IgD-negative memory B cell (primary cell): Measurements from ENCODE around the gene TTC31. TPM values are rescaled to one million over a fixed set of nuclear protein-coding genes. Genes with fewer than 3 reads are reported as not detected.

Experiments
- H3K27ac Mint-ChIP-seq, 3 donors: one replicate each; pipeline ENCODE4 v1.8.0; 2020 to 2022; ENCODE audit warnings: mild to moderate bottlenecking in 3 of 3, mixed read lengths in 3 of 3, moderate library complexity in 1 of 3
- H3K27me3 Mint-ChIP-seq: one replicate; pipeline ENCODE4 v1.8.0; 2021; ENCODE audit warnings: mixed read lengths
- H3K36me3 Mint-ChIP-seq: one replicate; pipeline ENCODE4 v1.8.0; 2020; ENCODE audit warnings: mild to moderate bottlenecking, mixed read lengths
- H3K4me1 Mint-ChIP-seq, 3 donors: one replicate each; pipeline ENCODE4 v1.8.0; 2020 to 2022; ENCODE audit warnings: mixed read lengths in 3 of 3, mild to moderate bottlenecking in 1 of 3
- H3K4me3 Mint-ChIP-seq, 4 donors: one replicate each; pipeline ENCODE4 v1.8.0; 2020 to 2022; ENCODE audit warnings: mild to moderate bottlenecking in 4 of 4, mixed read lengths in 4 of 4, moderate library complexity in 3 of 4
- H3K9me3 Mint-ChIP-seq, 3 donors: one replicate each; pipeline ENCODE4 v1.8.0; 2020 to 2021; ENCODE audit warnings: mixed read lengths in 3 of 3, mild to moderate bottlenecking in 1 of 3
- polyA plus RNA-seq: library from polyadenylated mRNA; unstranded; fragments of 300-500 nt; fragmentation: Illumina TruSeq; gene quantifications from one replicate; pipeline ENCODE4 v1.2.3, GENCODE V29; 2021

The TTC31 gene
- polyA plus RNA-seq, 1 donor from 2014 or later = 26.4 TPM

GRCh38 chr2:74502147-74502719, 19.4 kb downstream of the TTC31 start:
- Mint-ChIP-seq H3K4me3 (peak overlapping the region; percentile 72 to 88 (median 84)), H3K36me3 (peaks cover 13% of the 10 kb centered on the region), H3K4me1 (peaks cover 30 to 31% (median 30%) of the 10 kb centered on the region in 3 donors), H3K9me3 (peaks cover 0 to under 1% (median 0%) of the 10 kb centered on the region in 3 donors), H3K27me3 (peaks cover 52% of the 10 kb centered on the region), H3K27ac (peak overlapping the region in 2 of 3 donors; percentile 90 to 95)

DNA sequence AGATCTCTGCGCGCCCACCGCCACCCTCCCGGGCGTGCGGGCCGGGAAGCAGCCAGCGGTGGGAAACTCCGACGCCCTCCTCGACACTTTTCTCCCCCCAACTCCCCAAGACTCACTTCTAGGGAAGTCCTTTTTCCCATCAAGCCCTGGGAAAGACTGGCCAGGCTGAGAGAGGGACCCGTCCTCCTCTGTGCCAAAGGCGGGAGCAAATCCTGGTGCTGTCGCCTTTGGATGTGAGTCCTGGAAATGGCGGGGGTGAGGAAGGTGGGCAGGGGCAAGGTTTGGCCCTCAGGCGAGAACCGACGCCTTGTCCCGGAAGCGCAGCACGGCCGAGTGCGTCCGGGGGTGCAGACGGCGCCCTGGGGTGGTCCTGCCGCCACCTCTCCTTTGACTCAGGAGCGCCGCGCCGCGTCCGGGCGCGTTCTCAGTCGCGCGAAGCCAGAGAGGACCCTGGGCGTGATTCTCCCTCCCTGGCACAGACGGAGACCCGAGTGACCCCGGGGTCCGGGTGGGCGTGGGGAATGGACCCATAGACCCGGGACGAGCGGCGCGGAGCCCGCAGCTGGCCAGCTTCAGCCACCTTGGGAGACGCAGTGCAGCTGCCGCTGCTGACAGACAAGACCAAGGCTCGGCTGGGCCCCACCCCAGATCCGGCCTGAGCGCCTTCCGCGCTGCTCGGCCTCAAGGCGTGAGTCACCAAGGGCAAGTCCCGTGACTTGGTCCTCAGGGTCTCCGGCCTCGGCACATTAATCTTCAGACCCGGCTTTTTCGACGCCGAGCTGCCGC, 20.0 kb downstream of the TTC31 start:
- Mint-ChIP-seq H3K9me3 (peaks cover 0 to 3% (median 0%) of the 10 kb centered on the region in 3 donors), H3K4me1 (peaks cover 29 to 35% (median 32%) of the 10 kb centered on the region in 3 donors), H3K4me3 (peak overlapping the region; percentile 72 to 88 (median 84)), H3K27ac (peak overlapping the region; percentile 39 to 95 (median 90)), H3K27me3 (peaks cover 52% of the 10 kb centered on the region), H3K36me3 (peaks cover 14% of the 10 kb centered on the region)

GRCh38 chr2:74503506-74504475, 20.9 kb downstream of the TTC31 start:
- Mint-ChIP-seq H3K27me3 (peaks cover 44% of the 10 kb centered on the region), H3K4me1 (peaks cover 31 to 35% (median 32%) of the 10 kb centered on the region in 3 donors), H3K27ac (peak overlapping the region in 2 of 3 donors; percentile 39 to 90), H3K4me3 (peak overlapping the region; percentile 72 to 88 (median 84)), H3K36me3 (peaks cover 14% of the 10 kb centered on the region), H3K9me3 (peaks cover 0 to 3% (median 0%) of the 10 kb centered on the region in 3 donors)

DNA sequence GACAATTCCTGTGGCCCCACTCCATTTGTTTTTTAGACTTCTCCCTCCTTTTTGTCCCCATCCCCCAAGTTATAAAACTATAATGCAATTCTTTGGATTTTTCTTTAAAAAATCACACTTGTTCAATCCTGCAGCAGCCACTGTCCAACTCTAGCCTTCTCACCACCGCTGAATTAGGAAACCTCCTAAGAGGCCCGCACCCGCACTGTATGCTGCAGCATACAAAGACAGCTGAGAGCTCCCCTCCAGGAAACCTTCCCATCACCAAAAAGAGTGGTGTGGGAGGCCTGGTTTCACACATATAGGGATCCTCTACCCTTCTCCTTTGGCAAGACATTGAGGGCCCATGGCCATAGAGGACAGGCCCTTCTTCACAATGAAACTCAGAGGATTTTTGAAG, 21.7 kb downstream of the TTC31 start:
- Mint-ChIP-seq H3K9me3 (peaks cover 0 to 3% (median 0%) of the 10 kb centered on the region in 3 donors), H3K27me3 (peaks cover 38% of the 10 kb centered on the region), H3K4me1 (peaks cover 27 to 32% (median 27%) of the 10 kb centered on the region in 3 donors), H3K36me3 (peaks cover 14% of the 10 kb centered on the region), H3K4me3 (peak overlapping the region; percentile 44 to 86 (median 83)), H3K27ac (peak overlapping the region in 2 of 3 donors; percentile 12 to 56)

DNA sequence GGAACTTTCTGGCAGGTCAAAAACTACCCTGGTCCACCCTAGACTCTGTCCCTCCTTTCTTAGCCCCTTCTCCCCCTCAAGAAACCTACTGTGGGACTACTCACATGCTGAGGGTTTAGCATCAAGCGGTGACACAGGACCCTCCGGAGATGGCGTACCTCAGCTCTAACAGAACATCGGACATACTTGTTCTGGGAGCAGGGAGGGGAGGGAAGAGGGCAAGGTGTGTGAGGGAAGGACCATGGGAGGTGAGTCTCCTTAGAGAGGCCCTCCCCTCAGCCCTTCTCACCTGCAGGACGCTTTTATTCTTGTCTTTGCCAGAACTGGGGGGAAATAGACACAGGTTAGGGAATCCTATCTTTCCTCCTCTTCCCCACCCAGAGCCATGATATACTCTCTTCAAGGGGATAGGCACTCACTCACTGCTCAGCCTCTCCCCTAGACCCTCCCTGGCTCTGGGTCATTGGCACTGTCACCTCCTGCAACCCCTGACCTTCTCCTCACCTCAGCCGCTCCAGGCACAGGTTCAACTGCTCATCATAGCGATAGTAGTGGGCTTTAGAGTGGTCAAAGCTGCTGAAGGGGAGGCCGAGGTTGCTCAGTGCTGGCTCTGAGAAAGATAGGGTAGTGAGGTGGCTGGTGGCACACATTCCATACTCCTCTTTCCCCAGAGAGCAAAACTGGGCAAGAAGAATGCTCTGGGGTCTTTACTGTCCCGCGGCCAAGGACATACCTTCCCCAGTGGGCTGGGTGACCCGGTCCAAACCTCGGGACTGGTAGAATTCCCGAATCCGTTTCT, 22.8 kb downstream of the TTC31 start:
- peaks cover 0 to 3% (median 0%) of the 10 kb centered on the region in 3 donors for H3K9me3 Mint-ChIP-seq
- peaks cover 14% of the 10 kb centered on the region for H3K36me3 Mint-ChIP-seq
- H3K4me3 Mint-ChIP-seq = peak overlapping the region; percentile 44 to 100 (median 92)
- H3K4me1 Mint-ChIP-seq = peaks cover 25 to 32% (median 29%) of the 10 kb centered on the region in 3 donors
- H3K27ac Mint-ChIP-seq = peak overlapping the region in 2 of 3 donors; percentile 56 to 100
- H3K27me3 Mint-ChIP-seq = peaks cover 33% of the 10 kb centered on the region

- peaks cover 31% of the 10 kb centered on the region for H3K27me3 Mint-ChIP-seq
These were observed 24.5 kb downstream of the TTC31 start, which contains the start of gene PCGF1 for GRCh38 chr2:74507145-74507925. PCGF1 (minus strand) TSS chr2:74507695; CDS start chr2:74507668, 27 bp downstream.

GRCh38 chr2:74507926-74508520, 25.1 kb downstream of the TTC31 start:
- Mint-ChIP-seq H3K27ac (peak overlapping the region; percentile 98 to 100 (median 100)), H3K4me1 (peaks cover 22 to 32% (median 25%) of the 10 kb centered on the region in 3 donors), H3K36me3 (peaks cover 16% of the 10 kb centered on the region), H3K4me3 (peak overlapping the region; percentile 96 to 100 (median 100)), H3K9me3 (peaks cover 0 to 3% (median 0%) of the 10 kb centered on the region in 3 donors), H3K27me3 (peaks cover 31% of the 10 kb centered on the region)

More at GRCh38 chr2:74507145-74507925, 24.5 kb downstream of the TTC31 start, which contains the start of gene PCGF1:
- Mint-ChIP-seq H3K9me3 (peaks cover 0 to 3% (median 0%) of the 10 kb centered on the region in 3 donors), H3K36me3 (peaks cover 14% of the 10 kb centered on the region), H3K27ac (peak within 1 kb of the TSS; percentile 98 to 100 (median 100)), H3K4me1 (peaks cover 22 to 32% (median 26%) of the 10 kb centered on the region in 3 donors), H3K4me3 (peak within 1 kb of the TSS; percentile 96 to 100 (median 100))

DNA sequence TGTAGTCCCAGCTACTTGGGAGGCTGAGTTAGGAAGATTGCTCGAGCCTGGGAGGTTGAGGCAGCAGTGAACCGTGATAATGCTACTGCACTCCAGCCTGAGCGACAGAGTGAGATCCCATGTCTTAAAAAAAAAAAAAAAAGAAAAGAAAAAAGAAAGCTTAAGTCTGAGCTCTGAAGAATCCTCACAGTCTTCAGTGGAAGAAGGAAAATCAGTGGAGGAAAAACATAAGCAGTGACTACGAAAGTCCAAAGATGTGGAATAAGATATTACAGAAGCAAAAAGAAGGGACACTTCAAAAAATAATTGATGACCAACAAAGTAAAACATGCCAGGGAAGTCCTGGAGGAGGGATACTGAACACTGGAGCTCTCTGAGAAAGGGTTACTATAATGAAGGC, 27.4 kb downstream of the TTC31 start:
- peak overlapping the region in 2 of 3 donors; percentile 8 to 20 for H3K27ac Mint-ChIP-seq
- peak overlapping the region in 1 of 4 donors; percentile 43 for H3K4me3 Mint-ChIP-seq
- peaks cover 7% of the 10 kb centered on the region for H3K36me3 Mint-ChIP-seq
- H3K9me3 Mint-ChIP-seq = peaks cover 0 to 3% (median 0%) of the 10 kb centered on the region in 3 donors
- peaks cover 18 to 22% (median 21%) of the 10 kb centered on the region in 3 donors for H3K4me1 Mint-ChIP-seq
- H3K27me3 Mint-ChIP-seq = peaks cover 27% of the 10 kb centered on the region

DNA sequence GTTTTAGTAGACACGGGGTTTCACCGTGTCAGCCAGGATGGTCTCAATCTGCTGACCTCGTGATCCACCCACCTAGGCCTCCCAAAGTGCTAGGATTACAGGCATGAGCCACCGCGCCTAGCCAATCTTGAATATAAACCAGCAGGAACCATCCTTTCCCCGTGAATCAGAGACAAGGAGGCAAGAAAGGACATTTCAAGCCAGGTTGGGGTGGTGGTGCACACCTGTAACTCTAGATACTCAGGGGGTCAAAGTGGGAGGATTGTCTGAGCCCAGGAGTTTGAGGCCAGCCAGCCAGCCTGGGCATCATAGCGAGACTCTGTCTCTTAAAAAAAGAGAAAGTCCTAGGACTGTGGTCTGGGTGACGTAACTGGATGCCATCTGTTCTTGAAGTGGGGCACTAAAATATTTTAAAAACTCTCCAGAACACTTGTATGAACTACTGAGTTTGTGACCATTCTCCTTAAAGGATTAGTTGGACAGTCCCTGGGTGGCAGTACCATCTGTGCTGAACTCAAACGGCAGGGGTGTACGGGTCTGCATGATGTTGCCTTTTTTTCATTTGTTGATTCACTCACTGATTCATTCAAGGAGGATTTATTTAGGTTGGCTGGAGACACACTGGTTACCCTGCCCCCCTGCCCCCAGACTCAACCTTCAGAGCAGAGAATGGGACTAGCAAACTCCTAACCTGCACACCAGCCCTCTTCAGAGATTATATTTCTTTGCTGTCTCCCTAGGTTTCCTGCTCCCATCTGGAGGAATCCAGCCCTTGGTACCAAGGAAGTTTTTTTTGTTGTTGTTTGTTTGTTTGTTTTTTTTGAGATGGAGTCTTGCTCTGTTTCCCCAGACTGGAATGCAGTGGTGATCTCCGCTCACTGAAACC, 28.5 kb downstream of the TTC31 start:
- Mint-ChIP-seq H3K4me1 (peaks cover 19 to 27% (median 24%) of the 10 kb centered on the region in 3 donors), H3K27ac (peak overlapping the region in 1 of 3 donors; percentile 66), H3K9me3 (peaks cover 0 to 3% (median 0%) of the 10 kb centered on the region in 3 donors), H3K36me3 (peaks cover 5% of the 10 kb centered on the region), H3K27me3 (peaks cover 34% of the 10 kb centered on the region), H3K4me3 (peak overlapping the region in 1 of 4 donors; percentile 60)

- H3K27ac Mint-ChIP-seq = peak overlapping the region in 1 of 3 donors; percentile 66
- H3K4me3 Mint-ChIP-seq = peak overlapping the region in 3 of 4 donors; percentile 23 to 79 (median 60)
- H3K27me3 Mint-ChIP-seq = peaks cover 45% of the 10 kb centered on the region
- no peaks in the 10 kb centered on the region for H3K9me3 Mint-ChIP-seq
- H3K4me1 Mint-ChIP-seq = peaks cover 17 to 20% (median 19%) of the 10 kb centered on the region in 3 donors
- H3K36me3 Mint-ChIP-seq = peaks cover 4% of the 10 kb centered on the region
These were observed 30.1 kb downstream of the TTC31 start for GRCh38 chr2:74512744-74513604.
